Tibial nerve (tissue), 4 donors: ENCODE measurements around the gene LAMC3.

Experiments used
- CTCF ChIP-seq, 5 experiments: fragments of 200-600 bp in 3 of 5; fragments of 450-650 bp in 2 of 5; sonication (generic) in 3 of 5; IDR thresholded peaks; one replicate each; pipeline ENCODE4 v1.5.1; 2016 to 2019; ENCODE audit warnings: antibody characterized with exemption in 5 of 5, mild to moderate bottlenecking in 3 of 5, moderate library complexity in 2 of 5
- EP300 ChIP-seq, 2 donors: sonication (generic); formaldehyde crosslinking; IDR thresholded peaks; one replicate each; pipeline ENCODE4 v1.6.1; 2017; ENCODE audit warnings: antibody characterized with exemption in 2 of 2, mild to moderate bottlenecking in 1 of 2
- POLR2A ChIP-seq, 2 donors: fragments of 450-650 bp; IDR thresholded peaks; one replicate each; pipeline ENCODE4 v1.6.1; 2017; ENCODE audit warnings: antibody characterized with exemption in 2 of 2, mild to moderate bottlenecking in 2 of 2, moderate library complexity in 2 of 2

GRCh38 chr9:131068076-131068816 is 59.3 kb downstream of the LAMC3 start:
- TF ChIP-seq POLR2A (IDR thresholded peaks at IDR 0.05) (no peak), EP300 (IDR thresholded peaks at IDR 0.05) (no peak), CTCF (IDR thresholded peaks at IDR 0.05) (no peak)
